ENCODE results near the gene ZMYM2. TPM values are rescaled to one million over a fixed set of nuclear protein-coding genes. Genes with fewer than 3 reads are reported as not detected.

The ZMYM2 gene
- total and polyA plus RNA-seq, 8 donors, result 10.1 to 42.6 (median 26.5) TPM

DNA sequence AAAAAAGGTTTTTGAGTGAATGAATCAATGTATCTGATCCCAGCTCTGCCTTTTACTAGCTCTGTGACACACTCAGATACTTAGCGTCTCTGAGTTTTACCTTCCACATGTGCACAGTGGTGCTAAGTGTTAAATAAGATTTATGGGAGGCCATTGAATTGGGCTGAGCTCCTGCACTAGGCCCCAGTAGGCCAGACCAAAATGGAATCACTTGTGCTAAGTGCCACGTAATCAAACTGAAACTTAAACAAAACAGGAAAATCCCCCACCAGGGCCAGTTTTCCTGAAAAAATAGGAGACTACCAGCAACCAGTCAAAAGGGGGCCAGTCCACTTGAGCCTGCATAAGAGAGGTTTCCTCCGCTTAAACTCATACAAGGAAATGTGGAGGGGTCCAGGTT is 161.4 kb downstream of the ZMYM2 start:
- peaks cover 0 to 5% (median 0%) of the 10 kb centered on the region in 3 donors for H3K4me1 ChIP-seq
- no peaks in the 10 kb centered on the region for H3K36me3 ChIP-seq
- intact Hi-C loops (cut with DNase I), result no loop called here
- H3K27ac ChIP-seq, result peak overlapping the region in 3 of 4 donors; percentile 82 to 90 (median 86)
- H3K27me3 ChIP-seq, result no peaks in the 10 kb centered on the region
- no peak for ATAC-seq
- WGBS, 2 donors, result 78 to 93% methylated on average over 3 of the region's 3 CpGs
- TF ChIP-seq, protein P1, sequence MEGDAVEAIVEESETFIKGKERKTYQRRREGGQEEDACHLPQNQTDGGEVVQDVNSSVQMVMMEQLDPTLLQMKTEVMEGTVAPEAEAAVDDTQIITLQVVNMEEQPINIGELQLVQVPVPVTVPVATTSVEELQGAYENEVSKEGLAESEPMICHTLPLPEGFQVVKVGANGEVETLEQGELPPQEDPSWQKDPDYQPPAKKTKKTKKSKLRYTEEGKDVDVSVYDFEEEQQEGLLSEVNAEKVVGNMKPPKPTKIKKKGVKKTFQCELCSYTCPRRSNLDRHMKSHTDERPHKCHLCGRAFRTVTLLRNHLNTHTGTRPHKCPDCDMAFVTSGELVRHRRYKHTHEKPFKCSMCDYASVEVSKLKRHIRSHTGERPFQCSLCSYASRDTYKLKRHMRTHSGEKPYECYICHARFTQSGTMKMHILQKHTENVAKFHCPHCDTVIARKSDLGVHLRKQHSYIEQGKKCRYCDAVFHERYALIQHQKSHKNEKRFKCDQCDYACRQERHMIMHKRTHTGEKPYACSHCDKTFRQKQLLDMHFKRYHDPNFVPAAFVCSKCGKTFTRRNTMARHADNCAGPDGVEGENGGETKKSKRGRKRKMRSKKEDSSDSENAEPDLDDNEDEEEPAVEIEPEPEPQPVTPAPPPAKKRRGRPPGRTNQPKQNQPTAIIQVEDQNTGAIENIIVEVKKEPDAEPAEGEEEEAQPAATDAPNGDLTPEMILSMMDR (IDR thresholded peaks at IDR 0.05), result no peak
- DNase-seq, result no peak
- H3K9me3 ChIP-seq, result no peaks in the 10 kb centered on the region
- H3K4me3 ChIP-seq, result no peak overlapping the region
- FAIRE-seq, result no peak

DNA sequence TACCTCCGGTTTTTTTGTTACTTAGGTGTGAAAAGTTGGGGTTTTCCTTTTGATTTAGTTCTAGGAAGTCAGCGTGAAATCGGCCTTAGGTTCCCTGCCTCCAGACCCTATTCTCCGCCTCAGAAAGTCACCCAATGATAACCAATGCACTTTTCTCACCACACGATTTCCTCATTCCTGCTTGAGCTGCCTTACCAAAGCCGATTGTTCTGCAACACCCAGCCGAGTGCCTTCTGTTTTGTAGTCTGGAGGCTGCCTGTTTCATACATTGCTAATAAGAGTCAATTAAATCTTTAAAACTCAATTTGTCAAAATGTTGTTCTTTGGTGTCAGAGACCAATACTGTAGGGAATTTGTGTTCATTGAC is 162.6 kb downstream of the ZMYM2 start:
- ATAC-seq, result no peak
- WGBS, 2 donors, result 35 to 50% methylated on average over 7 of the region's 7 CpGs
- Histone ChIP-seq H3K36me3 (no peaks in the 10 kb centered on the region), H3K4me1 (peaks cover 0 to 5% (median 0%) of the 10 kb centered on the region in 3 donors), H3K27me3 (no peaks in the 10 kb centered on the region), H3K4me3 (peak overlapping the region in 1 of 4 donors; percentile 25), H3K9me3 (no peaks in the 10 kb centered on the region), H3K27ac (peak overlapping the region in 2 of 4 donors; percentile 50 to 82)
- TF ChIP-seq, protein P1 (IDR thresholded peaks at IDR 0.05), result no peak
- intact Hi-C loops (cut with DNase I), result no loop called here
- no peak for DNase-seq
- FAIRE-seq, result no peak

DNA sequence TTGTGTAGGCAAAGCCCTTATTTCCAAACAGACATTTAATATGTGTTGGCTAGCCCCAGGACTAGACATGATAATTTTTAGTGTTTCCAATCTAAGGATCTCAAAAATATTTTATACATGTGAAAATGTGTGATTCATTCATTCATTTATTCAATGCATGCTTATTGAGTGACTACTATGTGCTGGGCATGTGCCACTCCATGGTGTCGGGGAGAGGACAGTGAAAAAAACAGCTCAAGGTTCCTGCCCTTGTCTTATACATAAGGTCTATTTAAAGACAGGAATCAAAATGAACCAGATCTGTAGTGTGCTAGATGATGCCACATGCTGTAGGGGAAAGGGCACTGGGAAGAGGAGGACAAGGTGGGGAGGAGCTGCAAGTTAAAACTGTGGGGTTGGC is 165.8 kb downstream of the ZMYM2 start:
- Histone ChIP-seq H3K27ac (no peak overlapping the region), H3K4me1 (peaks cover 0 to 5% (median 0%) of the 10 kb centered on the region in 3 donors), H3K36me3 (no peaks in the 10 kb centered on the region), H3K9me3 (no peaks in the 10 kb centered on the region), H3K27me3 (no peaks in the 10 kb centered on the region), H3K4me3 (no peak overlapping the region)
- TF ChIP-seq, protein P1 (IDR thresholded peaks at IDR 0.05), result no peak
- WGBS, 2 donors, result 76 to 78% methylated on average over 1 of the region's 1 CpG
- intact Hi-C loops (cut with DNase I), result no loop called here
- ATAC-seq (no peak), DNase-seq (no peak), FAIRE-seq (no peak)

DNA sequence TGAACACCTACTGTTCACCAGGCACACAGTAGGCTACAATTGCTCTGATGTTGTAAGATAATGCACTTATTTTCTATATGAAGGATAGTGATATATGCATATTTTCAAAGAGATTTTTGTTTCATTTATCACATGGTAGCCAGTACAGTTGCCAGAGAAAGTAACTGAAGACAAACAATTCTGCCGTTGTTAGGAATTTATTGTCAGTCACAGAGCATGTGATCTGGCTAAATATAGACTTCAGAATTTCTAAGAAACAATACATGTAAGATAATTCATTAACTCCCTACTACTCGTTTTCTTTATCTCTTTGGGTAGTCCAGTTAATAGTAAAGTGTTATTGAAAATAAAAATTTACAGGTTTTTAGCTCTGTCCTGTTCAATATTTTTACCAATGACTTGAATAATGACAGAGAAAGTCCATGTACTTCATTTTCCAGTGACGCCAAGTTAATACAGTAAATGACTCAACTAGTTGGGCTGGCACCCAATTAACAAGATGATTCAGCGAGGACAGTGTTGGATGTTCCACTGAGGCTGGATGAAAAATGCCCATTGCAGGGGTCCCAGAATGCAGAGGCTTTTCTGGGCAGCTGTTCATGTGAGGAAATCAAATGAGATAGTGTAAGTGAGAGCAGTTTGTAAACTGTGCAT is 166.7 kb downstream of the ZMYM2 start:
- H3K9me3 ChIP-seq, result no peaks in the 10 kb centered on the region
- no peaks in the 10 kb centered on the region for H3K27me3 ChIP-seq
- no peak for DNase-seq
- FAIRE-seq, result no peak
- no peak overlapping the region for H3K27ac ChIP-seq
- TF ChIP-seq, protein P1 (IDR thresholded peaks at IDR 0.05), result no peak
- WGBS, 2 donors, result 23 to 29% methylated on average over 4 of the region's 4 CpGs
- H3K4me3 ChIP-seq, result no peak overlapping the region
- no peaks in the 10 kb centered on the region for H3K4me1 ChIP-seq
- no peaks in the 10 kb centered on the region for H3K36me3 ChIP-seq
- intact Hi-C loops (cut with DNase I), result no loop called here
- no peak for ATAC-seq

DNA sequence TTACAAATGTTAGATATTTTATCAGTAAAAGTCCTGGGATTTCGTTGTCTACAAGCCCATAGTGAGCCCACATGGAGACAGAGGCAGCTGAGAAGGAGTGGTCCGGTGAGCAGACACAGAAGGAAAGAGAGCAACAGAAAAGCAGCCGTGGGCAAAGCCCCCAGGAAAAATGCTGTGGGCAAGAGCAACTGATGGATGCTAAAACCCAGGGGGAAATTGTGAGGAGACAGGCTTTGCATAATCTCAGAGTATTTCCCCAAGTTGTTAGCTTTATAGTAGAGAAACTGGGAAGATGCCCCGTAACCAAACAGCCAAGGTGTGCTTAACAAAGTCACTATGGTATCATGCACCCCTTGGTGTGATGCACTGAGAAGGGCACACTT is 167.2 kb downstream of the ZMYM2 start:
- H3K36me3 ChIP-seq, result no peaks in the 10 kb centered on the region
- no peak for ATAC-seq
- H3K4me1 ChIP-seq, result no peaks in the 10 kb centered on the region
- WGBS, 2 donors, result 61 to 65% methylated on average over 4 of the region's 4 CpGs
- DNase-seq, result no peak
- H3K27me3 ChIP-seq, result no peaks in the 10 kb centered on the region
- intact Hi-C loops (cut with DNase I), result no loop called here
- H3K27ac ChIP-seq, result no peak overlapping the region
- H3K4me3 ChIP-seq, result no peak overlapping the region
- TF ChIP-seq, protein P1 (IDR thresholded peaks at IDR 0.05), result no peak
- H3K9me3 ChIP-seq, result no peaks in the 10 kb centered on the region
- no peak for FAIRE-seq
